GM18867 (cell line): ENCODE results near the gene GTF3C1.

Source experiments
- ATAC-seq: cut with Tn5 transposase; IDR thresholded peaks from one replicate; pipeline ENCODE4 v1.9.1; 2021; ENCODE audit warnings: mild to moderate bottlenecking, moderate library complexity; ENCODE audit not compliant: unreplicated experiment

The GTF3C1 gene

GRCh38 chr16:27568077-27568476 is 18.4 kb upstream of the GTF3C1 start:
- ATAC-seq = no peak

- no peak for ATAC-seq
Measured at GRCh38 chr16:27566417-27566816, 16.7 kb upstream of the GTF3C1 start.

GRCh38 chr16:27564224-27564623 is 14.5 kb upstream of the GTF3C1 start:
- no peak for ATAC-seq

GRCh38 chr16:27561216-27561615 is 11.5 kb upstream of the GTF3C1 start:
- ATAC-seq = no peak

- no peak for ATAC-seq
Measured at GRCh38 chr16:27558932-27559331, 9.2 kb upstream of the GTF3C1 start.

- ATAC-seq = no peak
Measured at GRCh38 chr16:27558434-27558833, 8.7 kb upstream of the GTF3C1 start.

- no peak for ATAC-seq
Measured at GRCh38 chr16:27556471-27556870, 6.8 kb upstream of the GTF3C1 start.

GRCh38 chr16:27551036-27551435 is 1.3 kb upstream of the GTF3C1 start:
- ATAC-seq = no peak

GRCh38 chr16:27550582-27550920 is 838 bp upstream of the GTF3C1 start:
- ATAC-seq = no peak

GRCh38 chr16:27549464-27549745 is 308 bp downstream of the GTF3C1 start:
- peak; percentile 36 for ATAC-seq

GRCh38 chr16:27547851-27548250 is 1.9 kb downstream of the GTF3C1 start:
- ATAC-seq = no peak

- no peak for ATAC-seq
Measured at GRCh38 chr16:27547134-27547533, 2.6 kb downstream of the GTF3C1 start.

GRCh38 chr16:27544671-27545070 is 5.0 kb downstream of the GTF3C1 start:
- ATAC-seq = no peak

GRCh38 chr16:27543801-27544200 is 5.9 kb downstream of the GTF3C1 start:
- ATAC-seq = no peak

GRCh38 chr16:27539636-27540035 is 10.1 kb downstream of the GTF3C1 start:
- no peak for ATAC-seq

GRCh38 chr16:27539120-27539519 is 10.6 kb downstream of the GTF3C1 start:
- peak; percentile 50 for ATAC-seq

GRCh38 chr16:27538528-27538927 is 11.2 kb downstream of the GTF3C1 start:
- no peak for ATAC-seq

GRCh38 chr16:27534256-27534655 is 15.5 kb downstream of the GTF3C1 start:
- ATAC-seq = no peak

GRCh38 chr16:27531826-27532800 is 17.6 kb downstream of the GTF3C1 start:
- ATAC-seq = no peak

- no peak for ATAC-seq
Measured at GRCh38 chr16:27531186-27531585, 18.5 kb downstream of the GTF3C1 start.

GRCh38 chr16:27529962-27530361 is 19.8 kb downstream of the GTF3C1 start:
- no peak for ATAC-seq

GRCh38 chr16:27528294-27528693 is 21.4 kb downstream of the GTF3C1 start:
- ATAC-seq = no peak

- ATAC-seq = no peak
Measured at GRCh38 chr16:27526180-27526579, 23.5 kb downstream of the GTF3C1 start.
